Measurements from ENCODE around the gene SMIM38.
"Not testable (repeated sequence)": the region's sequence is repeated elsewhere in the genome, so short reads cannot be mapped to it uniquely, and the experiment has no call there.

SMIM38 gene

DNA sequence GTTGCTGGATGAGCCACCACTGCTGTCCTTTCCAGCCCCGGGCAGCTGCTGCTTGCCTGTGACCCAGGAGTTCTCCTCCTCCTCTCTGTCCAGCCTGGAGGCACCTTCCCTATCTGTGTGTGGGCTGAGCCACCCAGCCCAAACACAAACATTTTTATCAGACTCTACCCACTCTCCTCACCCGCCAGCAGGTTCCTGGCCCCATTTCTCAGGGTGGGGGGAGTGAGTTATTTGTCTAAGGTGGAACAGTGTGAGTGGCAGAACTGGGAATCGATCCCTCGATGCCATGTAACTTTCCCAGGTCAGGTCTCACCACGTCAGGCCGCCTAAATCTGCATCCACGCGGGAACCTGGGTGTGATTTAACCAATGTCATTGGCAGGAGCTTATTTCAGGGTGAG, 20.8 kb upstream of the SMIM38 start:
- Histone ChIP-seq H3K9ac (ENCODE audit: low read depth, low read length) (no peak overlapping the region), H3K4me3 (ENCODE audit: low read depth, low read length) (no peak overlapping the region)

DNA sequence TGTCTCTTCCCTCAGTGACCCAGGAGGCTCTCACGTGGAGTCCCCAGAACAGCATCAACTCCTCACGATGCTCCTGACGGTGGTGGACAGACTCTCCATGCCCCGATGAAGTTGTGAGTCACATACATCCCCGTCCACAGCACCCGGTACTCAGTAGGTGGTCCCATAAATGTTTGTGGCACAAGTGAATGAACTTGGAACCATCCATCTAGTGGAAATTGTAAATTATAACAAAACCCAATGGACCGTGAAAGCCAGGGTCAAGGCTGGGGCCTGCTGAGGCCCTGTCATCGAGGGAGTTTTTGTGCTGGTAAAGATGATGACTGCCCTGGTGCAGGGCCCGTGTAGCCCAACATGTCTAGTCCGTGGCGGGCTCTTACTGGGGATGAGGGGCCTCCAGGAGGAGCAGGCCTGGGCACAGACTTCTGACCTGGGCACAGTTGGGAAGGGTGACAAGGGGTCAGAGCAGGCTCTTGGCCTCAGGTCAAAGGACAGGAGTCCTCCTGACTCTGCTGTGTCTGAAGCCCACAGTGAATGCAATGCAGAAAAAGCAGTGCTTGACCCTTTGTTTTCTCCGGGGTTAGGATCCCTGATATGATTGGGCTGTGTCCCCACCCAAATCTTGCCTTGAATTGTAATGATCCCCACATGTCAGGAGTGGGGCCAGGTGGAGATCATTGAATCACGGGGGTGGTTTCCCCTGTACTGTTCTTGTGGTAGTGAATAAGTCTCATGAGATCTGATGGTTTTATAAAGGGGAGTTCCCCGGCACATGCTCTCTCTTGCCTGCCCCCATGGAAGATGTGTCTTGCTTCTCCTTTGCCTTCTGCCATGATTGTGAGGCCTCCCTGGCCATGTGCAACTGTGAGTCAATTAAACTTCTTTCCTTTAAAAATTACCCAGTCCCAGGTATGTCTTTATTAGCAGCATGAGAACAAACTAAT, 20.0 kb upstream of the SMIM38 start:
- Histone ChIP-seq H3K27me3 (ENCODE audit: control insufficient read depth, insufficient read depth, low read length) (no peaks in the 10 kb centered on the region), H3K36me3 (ENCODE audit: control insufficient read depth, insufficient read depth, low read length) (no peaks in the 10 kb centered on the region), H3K4me1 (ENCODE audit: control insufficient read depth, insufficient read depth, low read length) (peaks cover 3% of the 10 kb centered on the region), H3K4me3 (ENCODE audit: low read depth, low read length) (no peak overlapping the region), H3K9me3 (ENCODE audit: control insufficient read depth, insufficient read depth, low read length) (peaks cover 7% of the 10 kb centered on the region), H3K9ac (ENCODE audit: low read depth, low read length) (no peak overlapping the region)

More for the DNA sequence above, 20.8 kb upstream of the SMIM38 start:
- no peaks in the 10 kb centered on the region for H3K27me3 ChIP-seq (ENCODE audit: control insufficient read depth, insufficient read depth, low read length)
- peaks cover 7% of the 10 kb centered on the region for H3K9me3 ChIP-seq (ENCODE audit: control insufficient read depth, insufficient read depth, low read length)
- H3K36me3 ChIP-seq (ENCODE audit: control insufficient read depth, insufficient read depth, low read length), result no peaks in the 10 kb centered on the region
- H3K4me1 ChIP-seq (ENCODE audit: control insufficient read depth, insufficient read depth, low read length), result peaks cover 3% of the 10 kb centered on the region

DNA sequence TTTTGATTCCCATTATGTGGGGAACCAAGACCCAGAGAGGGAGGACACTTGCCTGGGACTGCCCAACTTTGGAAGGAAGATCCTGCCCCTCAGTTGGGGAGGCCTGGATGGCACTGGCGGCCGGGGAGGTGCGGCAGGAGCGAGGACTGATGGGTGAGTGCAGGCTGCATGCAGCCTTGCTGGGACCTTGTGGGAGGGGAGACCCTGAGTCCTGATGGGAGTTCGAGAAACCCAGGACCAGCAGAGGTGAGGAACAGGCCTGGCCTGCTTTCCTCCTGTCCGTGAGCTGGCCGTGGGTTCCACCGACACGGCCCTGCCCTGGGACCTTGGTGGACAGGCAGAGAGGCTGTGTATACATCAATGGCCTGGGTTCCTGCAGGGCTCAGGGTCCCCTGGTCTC, 19.3 kb upstream of the SMIM38 start:
- no peaks in the 10 kb centered on the region for H3K27me3 ChIP-seq (ENCODE audit: control insufficient read depth, insufficient read depth, low read length)
- peaks cover 7% of the 10 kb centered on the region for H3K9me3 ChIP-seq (ENCODE audit: control insufficient read depth, insufficient read depth, low read length)
- H3K36me3 ChIP-seq (ENCODE audit: control insufficient read depth, insufficient read depth, low read length), result no peaks in the 10 kb centered on the region
- no peak overlapping the region for H3K9ac ChIP-seq (ENCODE audit: low read depth, low read length)
- H3K4me3 ChIP-seq (ENCODE audit: low read depth, low read length), result no peak overlapping the region
- H3K4me1 ChIP-seq (ENCODE audit: control insufficient read depth, insufficient read depth, low read length), result no peaks in the 10 kb centered on the region

DNA sequence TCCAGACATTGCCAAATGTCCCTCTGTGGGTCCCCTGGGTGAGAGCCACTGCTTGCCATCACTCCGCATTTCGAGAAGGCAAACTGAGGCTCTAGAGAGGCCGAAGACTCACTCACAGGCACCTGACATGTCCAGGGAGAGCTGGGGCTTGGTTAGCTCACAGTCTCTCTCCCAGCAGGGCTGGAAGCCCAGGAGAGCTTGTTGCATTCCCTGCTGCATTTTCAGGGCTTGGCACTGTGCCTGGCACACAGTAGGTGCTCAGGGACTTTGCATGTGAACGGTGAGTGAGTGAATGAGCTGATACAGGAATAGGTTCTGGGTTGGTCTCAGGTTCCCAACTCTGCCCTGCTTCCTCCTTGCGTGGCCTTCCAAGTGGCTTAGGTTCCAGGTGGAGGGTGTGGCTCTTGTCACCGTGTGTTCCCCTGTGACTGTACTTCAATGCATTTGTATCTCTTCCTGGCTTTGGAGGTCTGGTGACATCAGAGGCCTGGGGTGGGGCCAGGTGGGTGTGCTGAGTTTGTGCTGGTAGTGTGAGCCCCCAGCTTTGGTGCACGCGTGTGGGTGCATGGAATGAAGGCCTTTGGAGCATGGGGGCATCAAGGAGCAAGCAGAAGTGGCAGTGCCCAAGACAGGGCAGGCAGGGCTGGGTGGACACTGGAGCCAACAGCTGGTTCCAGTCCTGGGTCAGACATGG, 18.4 kb upstream of the SMIM38 start:
- no peak overlapping the region for H3K9ac ChIP-seq (ENCODE audit: low read depth, low read length)
- H3K4me1 ChIP-seq (ENCODE audit: control insufficient read depth, insufficient read depth, low read length), result no peaks in the 10 kb centered on the region
- H3K9me3 ChIP-seq (ENCODE audit: control insufficient read depth, insufficient read depth, low read length), result peaks cover 7% of the 10 kb centered on the region
- H3K27me3 ChIP-seq (ENCODE audit: control insufficient read depth, insufficient read depth, low read length), result no peaks in the 10 kb centered on the region
- H3K4me3 ChIP-seq (ENCODE audit: low read depth, low read length), result no peak overlapping the region
- no peaks in the 10 kb centered on the region for H3K36me3 ChIP-seq (ENCODE audit: control insufficient read depth, insufficient read depth, low read length)

DNA sequence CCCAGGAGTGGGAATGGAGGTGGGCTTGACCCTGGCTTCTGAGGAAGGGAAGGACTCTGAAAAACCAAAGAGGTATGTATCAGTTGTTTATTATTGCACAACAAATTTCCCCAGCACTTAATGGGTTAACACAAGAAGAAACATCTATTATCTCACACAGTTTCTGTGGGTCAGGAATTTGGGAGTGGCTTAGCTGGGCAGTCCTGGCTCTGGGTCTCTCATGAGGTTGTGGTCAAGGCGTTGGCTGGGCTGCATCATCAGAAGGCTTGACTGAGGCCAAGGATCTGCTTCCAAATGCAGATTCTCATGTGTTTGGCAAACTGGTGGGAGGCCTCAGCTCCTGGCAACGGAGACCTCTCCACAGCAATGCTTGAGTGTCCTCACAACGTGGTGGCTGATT, 17.5 kb upstream of the SMIM38 start:
- Histone ChIP-seq H3K9ac (ENCODE audit: low read depth, low read length) (no peak overlapping the region), H3K36me3 (ENCODE audit: control insufficient read depth, insufficient read depth, low read length) (no peaks in the 10 kb centered on the region), H3K27me3 (ENCODE audit: control insufficient read depth, insufficient read depth, low read length) (no peaks in the 10 kb centered on the region), H3K9me3 (ENCODE audit: control insufficient read depth, insufficient read depth, low read length) (peaks cover 2% of the 10 kb centered on the region), H3K4me1 (ENCODE audit: control insufficient read depth, insufficient read depth, low read length) (no peaks in the 10 kb centered on the region), H3K4me3 (ENCODE audit: low read depth, low read length) (no peak overlapping the region)

DNA sequence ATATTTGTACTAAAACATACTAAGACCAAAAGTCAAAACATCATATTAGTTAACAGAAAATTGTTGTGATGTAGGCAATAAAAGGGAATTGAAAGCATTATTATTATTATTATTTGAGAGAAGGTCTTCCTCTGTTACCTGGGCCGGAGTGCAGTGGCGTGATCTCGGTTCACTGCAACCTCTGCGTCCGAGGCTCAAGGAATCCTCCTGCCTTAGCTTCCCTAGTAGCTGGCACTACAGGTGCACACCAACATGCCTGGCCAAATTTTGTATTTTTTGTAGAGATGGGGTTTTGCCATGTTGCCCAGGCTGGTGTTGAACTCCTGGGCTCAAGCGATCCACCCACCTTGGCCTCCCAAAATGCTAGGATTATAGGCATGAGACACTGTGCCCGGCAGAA, 15.6 kb upstream of the SMIM38 start:
- H3K27me3 ChIP-seq (ENCODE audit: control insufficient read depth, insufficient read depth, low read length); H3K9me3 ChIP-seq (ENCODE audit: control insufficient read depth, insufficient read depth, low read length); H3K4me3 ChIP-seq (ENCODE audit: low read depth, low read length); H3K9ac ChIP-seq (ENCODE audit: low read depth, low read length); H3K4me1 ChIP-seq (ENCODE audit: control insufficient read depth, insufficient read depth, low read length); H3K36me3 ChIP-seq (ENCODE audit: control insufficient read depth, insufficient read depth, low read length): not testable (repeated sequence)

DNA sequence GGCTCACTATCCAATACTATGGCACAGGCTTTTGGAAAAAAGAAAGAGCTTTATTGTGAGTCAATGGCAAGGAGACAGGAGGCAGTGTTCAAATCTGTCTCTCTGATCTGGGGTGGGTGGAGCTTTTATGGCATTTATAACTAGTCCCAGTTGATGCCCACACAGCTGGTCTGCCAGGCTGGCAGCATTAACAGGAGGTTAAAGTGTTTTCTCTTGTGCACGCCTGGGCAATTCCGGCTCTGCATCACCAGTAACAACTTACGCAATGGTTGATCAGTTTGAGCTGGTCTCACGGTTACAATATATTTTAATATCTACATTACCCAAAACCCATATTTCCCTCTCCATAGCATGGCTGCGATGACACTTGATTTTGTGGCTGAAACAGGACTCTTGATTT, 15.1 kb upstream of the SMIM38 start:
- Histone ChIP-seq H3K4me1 (ENCODE audit: control insufficient read depth, insufficient read depth, low read length) (no peaks in the 10 kb centered on the region), H3K9me3 (ENCODE audit: control insufficient read depth, insufficient read depth, low read length) (no peaks in the 10 kb centered on the region), H3K36me3 (ENCODE audit: control insufficient read depth, insufficient read depth, low read length) (no peaks in the 10 kb centered on the region), H3K9ac (ENCODE audit: low read depth, low read length) (no peak overlapping the region), H3K27me3 (ENCODE audit: control insufficient read depth, insufficient read depth, low read length) (no peaks in the 10 kb centered on the region), H3K4me3 (ENCODE audit: low read depth, low read length) (no peak overlapping the region)

DNA sequence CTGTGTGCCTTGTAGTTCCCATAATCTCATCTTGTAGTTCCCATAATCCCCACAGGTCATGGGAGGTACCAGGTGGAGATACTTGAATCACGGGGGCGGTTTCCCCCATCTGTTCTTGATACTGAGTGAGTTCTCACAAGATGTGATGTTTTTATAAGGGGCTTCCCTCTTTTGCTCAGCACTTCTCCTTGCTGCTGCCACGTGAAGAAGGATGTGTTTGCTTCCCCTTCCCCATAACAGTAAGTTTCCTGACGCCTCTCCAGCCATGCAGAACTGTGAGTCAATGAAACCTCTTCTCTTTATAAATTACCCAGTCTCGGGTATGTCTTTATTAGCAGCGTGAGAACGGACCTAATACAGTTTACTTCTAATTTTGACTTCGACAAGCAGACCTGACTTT, 14.0 kb upstream of the SMIM38 start:
- H3K36me3 ChIP-seq (ENCODE audit: control insufficient read depth, insufficient read depth, low read length), result no peaks in the 10 kb centered on the region
- no peaks in the 10 kb centered on the region for H3K4me1 ChIP-seq (ENCODE audit: control insufficient read depth, insufficient read depth, low read length)
- H3K27me3 ChIP-seq (ENCODE audit: control insufficient read depth, insufficient read depth, low read length), result no peaks in the 10 kb centered on the region
- no peak overlapping the region for H3K9ac ChIP-seq (ENCODE audit: low read depth, low read length)
- H3K9me3 ChIP-seq (ENCODE audit: control insufficient read depth, insufficient read depth, low read length), result no peaks in the 10 kb centered on the region
- no peak overlapping the region for H3K4me3 ChIP-seq (ENCODE audit: low read depth, low read length)

DNA sequence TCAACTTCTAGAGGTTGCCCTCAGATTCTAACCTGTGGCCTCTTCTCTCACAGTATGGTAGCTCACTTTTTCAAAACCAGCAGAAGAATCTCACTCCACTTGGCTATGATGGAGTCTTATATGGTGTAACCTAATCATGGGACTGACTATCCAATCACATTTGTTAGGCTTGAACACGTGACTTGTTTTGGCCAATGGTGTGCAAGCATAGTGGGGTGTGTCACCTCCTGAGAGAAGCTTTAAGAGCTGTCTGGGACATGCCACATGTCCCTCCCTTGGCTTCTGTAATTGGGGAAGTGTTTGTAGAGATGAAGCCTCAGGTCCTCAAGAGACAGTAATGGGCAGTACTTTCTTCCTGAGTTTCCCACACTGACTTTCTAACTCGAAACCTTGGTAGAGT, 12.8 kb upstream of the SMIM38 start:
- Histone ChIP-seq H3K27me3 (ENCODE audit: control insufficient read depth, insufficient read depth, low read length) (no peaks in the 10 kb centered on the region), H3K36me3 (ENCODE audit: control insufficient read depth, insufficient read depth, low read length) (no peaks in the 10 kb centered on the region), H3K4me1 (ENCODE audit: control insufficient read depth, insufficient read depth, low read length) (no peaks in the 10 kb centered on the region), H3K4me3 (ENCODE audit: low read depth, low read length) (no peak overlapping the region), H3K9ac (ENCODE audit: low read depth, low read length) (no peak overlapping the region), H3K9me3 (ENCODE audit: control insufficient read depth, insufficient read depth, low read length) (no peaks in the 10 kb centered on the region)

DNA sequence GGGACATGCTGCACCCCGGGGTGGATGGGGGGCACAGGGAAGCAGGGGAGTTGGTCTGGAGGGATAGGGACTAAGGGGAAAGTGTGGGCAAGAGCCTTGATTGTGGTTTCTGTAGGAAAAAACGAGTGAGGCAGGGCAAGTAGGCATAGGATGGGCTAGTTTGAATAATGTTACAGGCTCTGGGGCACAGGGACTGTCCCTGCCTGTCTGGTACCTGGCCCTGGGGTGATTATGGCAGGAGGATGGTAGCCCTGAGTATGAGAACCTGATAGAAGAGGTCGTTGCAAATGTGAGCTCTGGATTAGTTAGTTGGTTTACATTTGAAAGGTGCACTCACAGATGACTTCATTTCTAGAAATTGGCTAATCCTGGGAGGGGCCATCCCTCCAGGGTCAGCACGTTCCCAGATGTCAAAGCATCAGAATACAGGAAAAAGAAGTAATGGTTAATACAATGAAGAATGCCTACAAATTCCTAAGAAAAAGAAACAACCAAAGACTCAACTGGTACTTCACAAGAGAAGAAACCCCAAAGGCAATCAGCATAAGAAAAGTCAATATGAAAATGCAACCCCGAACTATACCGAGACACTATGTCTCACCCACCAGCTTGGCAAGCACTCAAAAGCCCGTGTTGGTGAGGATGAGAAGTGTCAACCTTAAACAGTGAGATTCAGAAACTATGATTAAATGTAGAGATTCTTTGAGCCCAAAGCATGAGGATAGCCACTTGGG, 11.3 kb upstream of the SMIM38 start:
- Histone ChIP-seq H3K9me3 (ENCODE audit: control insufficient read depth, insufficient read depth, low read length) (no peaks in the 10 kb centered on the region), H3K9ac (ENCODE audit: low read depth, low read length) (no peak overlapping the region), H3K27me3 (ENCODE audit: control insufficient read depth, insufficient read depth, low read length) (no peaks in the 10 kb centered on the region), H3K4me3 (ENCODE audit: low read depth, low read length) (no peak overlapping the region), H3K4me1 (ENCODE audit: control insufficient read depth, insufficient read depth, low read length) (no peaks in the 10 kb centered on the region), H3K36me3 (ENCODE audit: control insufficient read depth, insufficient read depth, low read length) (no peaks in the 10 kb centered on the region)

DNA sequence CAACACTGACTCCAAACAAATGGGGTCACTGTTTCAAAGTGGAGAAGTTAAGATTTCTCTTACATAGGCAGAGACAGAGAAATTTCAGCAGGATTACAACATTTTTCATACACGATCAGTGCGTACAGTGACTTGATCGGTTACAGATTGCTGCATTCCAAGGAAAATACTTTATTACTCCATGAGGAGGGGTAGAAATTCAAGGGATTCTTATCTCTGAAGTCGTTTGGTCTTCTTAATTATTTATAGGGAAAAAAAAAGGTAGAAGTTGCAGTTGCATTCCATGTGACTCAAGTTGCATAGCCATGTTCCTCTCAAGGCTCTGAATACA, 10.7 kb upstream of the SMIM38 start:
- Histone ChIP-seq H3K36me3 (ENCODE audit: control insufficient read depth, insufficient read depth, low read length) (no peaks in the 10 kb centered on the region), H3K9me3 (ENCODE audit: control insufficient read depth, insufficient read depth, low read length) (no peaks in the 10 kb centered on the region), H3K4me3 (ENCODE audit: low read depth, low read length) (no peak overlapping the region), H3K9ac (ENCODE audit: low read depth, low read length) (no peak overlapping the region), H3K27me3 (ENCODE audit: control insufficient read depth, insufficient read depth, low read length) (no peaks in the 10 kb centered on the region), H3K4me1 (ENCODE audit: control insufficient read depth, insufficient read depth, low read length) (no peaks in the 10 kb centered on the region)

Measured in iPS-15b (cell line).